Cardiac fibroblast (primary cell): ENCODE measurements around the gene HOXD9.

ENCODE experiments used
- DNase-seq, 2 donors: peaks; one replicate each; pipeline versions ENCODE4 v3.0.0 to v3.0.0-alpha.2; 2010; ENCODE audit warnings: low read depth in 2 of 2
- H3K4me3 ChIP-seq, 2 donors: replicated peaks in 1 of 2; 1 replicate in 1 of 2; 2 replicates in 1 of 2; pipeline ENCODE4 v1.5.1; 2011; ENCODE audit warnings: low read depth in 2 of 2, low read length in 2 of 2, mild to moderate bottlenecking in 2 of 2, moderate library complexity in 1 of 2
- TF ChIP-seq, protein P1 (sequence below): IDR thresholded peaks from one replicate; pipeline ENCODE4 v1.5.1; 2011; ENCODE audit warnings: low read depth, mild to moderate bottlenecking, low read length, inconsistent platforms

Gene HOXD9

DNA sequence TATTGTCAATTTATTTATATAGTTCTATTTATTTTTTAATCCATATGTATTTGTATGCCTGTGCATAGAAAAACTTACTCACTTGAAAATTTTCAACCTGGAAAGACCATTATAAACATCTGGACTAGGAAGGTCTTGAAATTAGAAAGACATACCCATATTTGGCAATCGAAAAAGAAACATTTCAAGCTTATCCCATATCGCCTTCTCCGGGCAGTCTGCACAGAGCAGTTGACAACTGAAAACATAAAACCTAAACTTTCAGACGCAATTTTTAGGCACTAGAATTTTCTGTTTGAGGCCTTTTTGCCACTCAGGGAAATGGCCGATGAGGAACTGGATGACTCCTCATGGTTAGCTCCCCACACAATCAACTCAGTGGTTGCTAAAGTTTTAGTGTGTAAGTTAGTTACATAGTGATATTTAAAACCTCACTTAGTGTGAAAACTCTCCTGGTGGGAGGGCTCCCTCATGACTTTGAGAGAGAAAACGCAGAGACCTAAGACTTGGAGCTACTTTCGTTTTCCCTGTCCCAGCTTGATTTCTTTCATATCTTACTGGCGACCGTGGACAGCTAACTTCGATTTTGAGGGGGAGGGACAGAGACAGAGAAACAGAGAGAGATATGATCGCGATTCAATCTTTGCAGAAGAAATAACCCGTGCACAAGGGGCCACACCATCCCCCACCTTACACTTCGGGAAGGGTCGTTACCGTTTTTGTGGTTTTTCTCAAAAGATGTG, 26.1 kb upstream of the HOXD9 start:
- TF ChIP-seq, protein P1, sequence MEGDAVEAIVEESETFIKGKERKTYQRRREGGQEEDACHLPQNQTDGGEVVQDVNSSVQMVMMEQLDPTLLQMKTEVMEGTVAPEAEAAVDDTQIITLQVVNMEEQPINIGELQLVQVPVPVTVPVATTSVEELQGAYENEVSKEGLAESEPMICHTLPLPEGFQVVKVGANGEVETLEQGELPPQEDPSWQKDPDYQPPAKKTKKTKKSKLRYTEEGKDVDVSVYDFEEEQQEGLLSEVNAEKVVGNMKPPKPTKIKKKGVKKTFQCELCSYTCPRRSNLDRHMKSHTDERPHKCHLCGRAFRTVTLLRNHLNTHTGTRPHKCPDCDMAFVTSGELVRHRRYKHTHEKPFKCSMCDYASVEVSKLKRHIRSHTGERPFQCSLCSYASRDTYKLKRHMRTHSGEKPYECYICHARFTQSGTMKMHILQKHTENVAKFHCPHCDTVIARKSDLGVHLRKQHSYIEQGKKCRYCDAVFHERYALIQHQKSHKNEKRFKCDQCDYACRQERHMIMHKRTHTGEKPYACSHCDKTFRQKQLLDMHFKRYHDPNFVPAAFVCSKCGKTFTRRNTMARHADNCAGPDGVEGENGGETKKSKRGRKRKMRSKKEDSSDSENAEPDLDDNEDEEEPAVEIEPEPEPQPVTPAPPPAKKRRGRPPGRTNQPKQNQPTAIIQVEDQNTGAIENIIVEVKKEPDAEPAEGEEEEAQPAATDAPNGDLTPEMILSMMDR: no peak
- DNase-seq: peak in 1 of 2 donors; percentile 19
- H3K4me3 ChIP-seq: peak overlapping the region in 1 of 2 donors; percentile 18

DNA sequence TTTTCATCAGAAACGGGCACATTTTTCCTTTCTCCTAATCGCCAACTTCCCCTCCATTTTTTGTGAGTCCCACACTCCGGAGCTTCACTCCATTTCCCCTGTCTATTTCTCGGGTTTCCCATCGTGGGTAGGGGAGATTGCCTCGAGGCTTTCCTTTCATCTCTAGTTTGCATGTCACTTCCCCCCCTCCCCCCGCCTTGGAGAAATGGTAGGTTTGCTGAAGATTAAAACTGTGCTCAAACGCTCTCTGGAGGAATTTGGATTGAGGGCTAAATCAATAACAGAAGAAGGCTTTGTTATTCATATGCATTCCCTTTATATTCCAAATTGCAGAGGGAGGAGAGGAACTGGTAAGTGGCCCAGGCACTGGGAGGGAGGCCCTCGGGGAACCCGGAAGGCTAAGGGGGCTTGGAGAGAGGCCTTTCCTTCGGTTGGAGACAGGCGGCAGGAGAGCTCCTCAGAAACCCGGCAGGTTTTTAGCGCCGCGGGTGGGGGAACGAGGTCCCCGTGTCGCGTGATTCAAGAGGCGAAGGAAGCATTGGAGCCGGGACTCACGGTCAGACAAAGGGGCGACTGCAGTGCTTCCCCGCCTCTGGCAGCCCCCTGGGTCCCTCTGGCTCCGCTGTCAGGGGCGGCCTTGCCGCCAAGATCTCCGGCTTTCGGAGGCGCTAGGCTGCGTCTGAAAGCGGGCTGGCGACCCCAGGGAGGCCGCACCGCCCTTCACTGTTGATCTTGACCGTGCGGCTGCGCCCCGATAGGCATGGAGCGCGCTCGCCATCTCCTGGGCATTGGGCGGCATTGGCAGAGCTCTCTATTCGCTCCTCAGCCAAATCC, 25.3 kb upstream of the HOXD9 start:
- DNase-seq: peak; percentile 64 to 66
- peak overlapping the region; percentile 33 to 39 for H3K4me3 ChIP-seq
- TF ChIP-seq, protein P1: peak; percentile 84

GRCh38 chr2:176097820-176098365, 24.6 kb upstream of the HOXD9 start:
- TF ChIP-seq, protein P1: no peak
- DNase-seq: no peak
- H3K4me3 ChIP-seq: no peak overlapping the region

DNA sequence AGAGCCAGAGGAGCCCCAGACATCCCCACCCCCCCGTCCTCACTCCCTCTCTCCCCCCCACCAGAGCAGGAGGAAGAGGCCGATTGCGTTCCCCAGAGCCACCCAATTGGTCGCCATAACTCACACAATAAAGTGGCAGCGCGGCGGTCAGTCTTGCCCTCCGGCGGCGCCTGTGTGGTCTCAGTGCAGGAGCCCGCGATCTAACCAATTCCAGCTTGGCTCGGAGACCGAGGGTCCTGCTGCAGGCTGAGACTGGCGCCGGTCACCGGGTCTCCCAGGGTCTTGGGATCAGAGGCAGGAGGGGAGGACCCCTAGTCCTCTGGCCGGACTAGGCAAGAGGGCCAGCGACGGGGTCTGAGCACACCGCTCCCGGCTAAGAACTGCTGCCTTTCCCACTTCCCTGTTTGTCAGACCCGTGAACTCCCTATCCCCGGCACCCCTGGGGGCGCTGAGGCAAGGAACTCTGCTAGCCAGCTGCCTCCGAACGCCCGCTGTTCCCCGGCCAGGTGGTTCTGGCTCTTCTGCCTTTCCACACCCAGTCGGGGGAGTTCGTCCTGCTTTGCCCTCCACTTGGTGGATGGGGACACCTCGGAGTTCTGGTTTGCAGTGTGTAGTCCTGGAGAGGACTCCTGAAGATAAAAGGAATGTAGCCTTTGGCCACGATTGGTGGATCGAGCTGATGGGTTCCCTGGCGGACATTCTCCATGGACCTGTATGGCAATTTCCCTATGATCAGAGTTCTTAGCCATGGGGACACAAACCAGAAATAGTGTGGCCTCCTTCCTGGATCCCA, 24.0 kb upstream of the HOXD9 start:
- DNase-seq: no peak
- H3K4me3 ChIP-seq: no peak overlapping the region
- TF ChIP-seq, protein P1: no peak

DNA sequence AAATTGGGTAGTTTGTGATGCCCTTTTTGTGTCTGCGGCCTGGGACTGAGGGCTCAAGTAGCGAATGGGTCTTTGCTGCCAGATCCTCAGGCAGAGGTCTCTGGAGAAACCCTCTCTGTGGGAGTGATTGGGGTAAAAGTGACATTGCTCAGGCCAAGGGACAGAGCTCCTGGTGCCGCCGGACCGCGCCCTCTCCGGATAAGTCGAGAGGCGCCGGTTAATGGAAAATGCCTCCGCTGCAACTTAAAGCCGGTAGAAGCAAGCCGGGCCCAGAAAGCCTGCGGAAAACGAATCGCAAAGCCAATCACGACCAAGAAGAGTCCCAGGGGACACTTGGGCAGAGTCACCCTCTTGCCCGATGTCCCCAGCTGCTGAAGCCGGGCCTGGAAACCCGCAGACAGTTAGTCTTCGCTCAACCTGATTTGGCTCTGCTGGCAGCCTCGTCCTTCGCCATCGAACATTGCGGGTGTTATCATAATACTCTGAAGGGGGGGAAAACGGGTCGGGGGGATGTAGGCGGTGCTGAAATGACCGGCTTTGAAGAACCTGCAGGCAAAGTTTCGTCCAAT, 23.3 kb upstream of the HOXD9 start:
- H3K4me3 ChIP-seq: no peak overlapping the region
- TF ChIP-seq, protein P1: no peak
- DNase-seq: no peak
